H1 (cell line): ENCODE measurements around the gene GLTP. TPM values are rescaled to one million over a fixed set of nuclear protein-coding genes. Genes with fewer than 3 reads are reported as not detected.

Experiments used
- BRCA1 ChIP-seq: IDR thresholded peaks from 2 replicates; pipeline ENCODE4 v1.6.1; 2012; ENCODE audit warnings: low read depth, low read length, improper control_type of control experiment
- CHD7 ChIP-seq: fragments of 300-600 bp; sonication (generic); IDR thresholded peaks from 2 replicates; pipeline ENCODE4 v1.7.1; 2012; ENCODE audit warnings: low read length, moderate library complexity, mild to moderate bottlenecking, inconsistent platforms; ENCODE audit not compliant: insufficient replicate concordance
- EP300 ChIP-seq, 2 experiments: IDR thresholded peaks; 1 replicate in 1 of 2; 2 replicates in 1 of 2; pipeline ENCODE4 v1.6.1; 2011 to 2012; ENCODE audit warnings: low read depth in 2 of 2, low read length in 2 of 2, mild to moderate bottlenecking in 2 of 2, borderline replicate concordance in 1 of 2, inconsistent platforms in 1 of 2, moderate library complexity in 1 of 2
- JUN ChIP-seq: IDR thresholded peaks from 2 replicates; pipeline ENCODE4 v1.6.1; 2011; ENCODE audit warnings: low read depth, mild to moderate bottlenecking, improper control_type of control experiment, low read length
- MAFK ChIP-seq: IDR thresholded peaks from 2 replicates; pipeline ENCODE4 v1.6.1; 2012; ENCODE audit warnings: low read depth, mild to moderate bottlenecking, improper control_type of control experiment, low read length
- PHF8 ChIP-seq: fragments of 200-600 bp; sonication (generic); conservative IDR thresholded peaks from 2 replicates; pipeline ENCODE4 v1.7.1; 2012; ENCODE audit warnings: low read depth, mild to moderate bottlenecking, inconsistent platforms, low read length, moderate library complexity
- SIRT6 ChIP-seq: IDR thresholded peaks from one replicate; pipeline ENCODE4 v1.7.1; 2012; ENCODE audit warnings: low read length, inconsistent platforms
- SP2 ChIP-seq: IDR thresholded peaks from 2 replicates; pipeline ENCODE4 v1.6.1; 2012; ENCODE audit warnings: mild to moderate bottlenecking, low read length, inconsistent platforms
- SP4 ChIP-seq: IDR thresholded peaks from 2 replicates; pipeline ENCODE4 v1.6.1; 2012; ENCODE audit warnings: low read length, inconsistent platforms
- TBP ChIP-seq: IDR thresholded peaks from 2 replicates; pipeline ENCODE4 v1.6.1; 2011; ENCODE audit warnings: low read depth, low read length, improper control_type of control experiment
- polyA plus RNA-seq, 7 experiments: library from polyadenylated mRNA; depleted of rRNA in 3 of 7; stranded (reverse) in 5 of 7; unstranded in 2 of 7; fragments of >200 nt in 5 of 7; fragments of 200-250 nt in 2 of 7; gene quantifications; 1 replicate in 5 of 7; 2 replicates in 1 of 7; 4 replicates in 1 of 7; pipeline versions ENCODE4 v1.2.1 to v1.2.3, GENCODE V29; 2011 to 2013; ENCODE audit warnings: missing spikeins in 2 of 7, mixed read lengths in 2 of 7
- total RNA-seq: library from RNA; stranded (reverse); fragmentation: NEBNext Ultra II Directional; extraction: Animal tissue kit (Norgen Biotek cat#: 25700); gene quantifications from 2 replicates; pipeline ENCODE4 v1.2.1, GENCODE V29; 2021

The GLTP gene
- total and polyA plus RNA-seq, 2 of the 8 experiments (the other 6 are each of a cell fraction or from before 2014, with no cell fraction given), result 9.8 to 26.1 TPM

GRCh38 chr12:109875572-109876131, 4.7 kb downstream of the GLTP start (continued):
- no peak for TF ChIP-seq CHD7
- TF ChIP-seq SP2, result no peak
- TF ChIP-seq BRCA1, result no peak
- TF ChIP-seq EP300 (IDR thresholded peaks at IDR 0.05; ENCODE audit: borderline replicate concordance in 1 of 2, low read depth in 2 of 2, low read length in 2 of 2), result no peak
- TF ChIP-seq MAFK, result no peak
- no peak for TF ChIP-seq PHF8
- no peak for TF ChIP-seq JUN
- TF ChIP-seq TBP, result no peak
- TF ChIP-seq SP4, result no peak
- no peak for TF ChIP-seq SIRT6
